GM18498 (cell line): ENCODE measurements around the gene SLC2A10.

ENCODE experiments used
- ATAC-seq: cut with Tn5 transposase; IDR thresholded peaks from one replicate; pipeline ENCODE4 v1.9.1; 2021; ENCODE audit warnings: mild to moderate bottlenecking, moderate library complexity; ENCODE audit not compliant: unreplicated experiment

SLC2A10 gene

GRCh38 chr20:46724343-46724959 is 15.0 kb downstream of the SLC2A10 start:
- ATAC-seq: no peak

DNA sequence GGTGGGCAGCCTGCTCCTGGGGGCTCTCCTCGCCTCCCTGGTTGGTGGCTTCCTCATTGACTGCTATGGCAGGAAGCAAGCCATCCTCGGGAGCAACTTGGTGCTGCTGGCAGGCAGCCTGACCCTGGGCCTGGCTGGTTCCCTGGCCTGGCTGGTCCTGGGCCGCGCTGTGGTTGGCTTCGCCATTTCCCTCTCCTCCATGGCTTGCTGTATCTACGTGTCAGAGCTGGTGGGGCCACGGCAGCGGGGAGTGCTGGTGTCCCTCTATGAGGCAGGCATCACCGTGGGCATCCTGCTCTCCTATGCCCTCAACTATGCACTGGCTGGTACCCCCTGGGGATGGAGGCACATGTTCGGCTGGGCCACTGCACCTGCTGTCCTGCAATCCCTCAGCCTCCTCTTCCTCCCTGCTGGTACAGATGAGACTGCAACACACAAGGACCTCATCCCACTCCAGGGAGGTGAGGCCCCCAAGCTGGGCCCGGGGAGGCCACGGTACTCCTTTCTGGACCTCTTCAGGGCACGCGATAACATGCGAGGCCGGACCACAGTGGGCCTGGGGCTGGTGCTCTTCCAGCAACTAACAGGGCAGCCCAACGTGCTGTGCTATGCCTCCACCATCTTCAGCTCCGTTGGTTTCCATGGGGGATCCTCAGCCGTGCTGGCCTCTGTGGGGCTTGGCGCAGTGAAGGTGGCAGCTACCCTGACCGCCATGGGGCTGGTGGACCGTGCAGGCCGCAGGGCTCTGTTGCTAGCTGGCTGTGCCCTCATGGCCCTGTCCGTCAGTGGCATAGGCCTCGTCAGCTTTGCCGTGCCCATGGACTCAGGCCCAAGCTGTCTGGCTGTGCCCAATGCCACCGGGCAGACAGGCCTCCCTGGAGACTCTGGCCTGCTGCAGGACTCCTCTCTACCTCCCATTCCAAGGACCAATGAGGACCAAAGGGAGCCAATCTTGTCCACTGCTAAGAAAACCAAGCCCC is 16.0 kb downstream of the SLC2A10 start:
- ATAC-seq: no peak

DNA sequence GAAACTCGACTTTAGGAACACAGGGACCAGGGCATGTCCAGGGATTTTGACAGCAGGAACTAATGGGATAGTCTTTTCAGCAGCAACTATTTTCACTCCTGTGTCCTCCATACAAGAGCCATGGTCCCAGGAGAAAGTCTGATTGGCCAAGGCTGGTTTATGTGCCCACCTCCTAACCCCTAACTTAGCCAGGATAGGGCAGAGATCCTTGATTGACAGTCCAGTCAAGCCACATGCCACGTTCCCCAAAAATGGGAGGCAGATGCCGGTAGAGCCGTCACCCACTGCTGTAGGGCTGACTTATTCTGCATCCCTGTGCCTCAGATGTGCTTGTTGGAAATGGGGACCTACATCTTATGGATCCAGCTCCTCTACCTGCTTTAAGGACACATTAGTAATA is 22.3 kb downstream of the SLC2A10 start:
- no peak for ATAC-seq

- ATAC-seq: no peak
These were observed 26.0 kb downstream of the SLC2A10 start for GRCh38 chr20:46735436-46735835.

DNA sequence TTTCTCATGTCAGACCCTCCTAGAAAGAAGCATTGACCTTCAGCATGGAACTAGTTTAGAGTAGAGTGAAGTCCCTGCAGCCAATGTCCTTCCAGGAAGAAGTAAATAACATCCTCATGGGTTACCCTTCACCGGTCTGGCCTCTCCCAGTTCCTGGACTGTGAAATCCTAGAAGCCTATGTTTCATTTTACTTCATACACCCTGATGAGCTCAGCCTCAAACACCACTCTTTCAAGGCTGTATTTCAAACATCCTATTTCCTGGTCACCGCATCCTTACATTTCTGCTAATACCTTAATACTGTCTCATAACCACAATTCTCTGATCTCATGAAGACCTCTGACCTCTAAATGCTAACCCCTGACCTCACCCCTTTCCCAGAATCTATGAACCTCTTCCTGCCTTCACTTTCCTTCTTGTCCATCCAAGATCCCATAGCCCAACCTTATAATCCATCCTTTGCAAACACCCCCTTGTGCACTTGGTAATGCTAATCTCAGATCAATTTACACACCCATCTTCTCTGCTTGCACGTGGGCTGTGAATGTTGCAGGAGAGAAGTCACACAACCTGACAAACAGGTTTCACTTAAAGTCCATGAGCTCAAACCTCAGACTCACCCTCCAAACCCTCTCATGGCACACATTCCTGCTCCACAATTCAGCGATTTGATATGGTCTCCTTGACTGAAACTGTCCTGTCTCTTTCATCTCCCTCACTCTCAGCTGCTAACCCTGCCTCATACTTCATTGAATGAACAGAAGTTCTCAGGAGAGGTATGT is 30.2 kb downstream of the SLC2A10 start:
- ATAC-seq: no peak

- no peak for ATAC-seq
These were observed 30.8 kb downstream of the SLC2A10 start for GRCh38 chr20:46740214-46740609.

DNA sequence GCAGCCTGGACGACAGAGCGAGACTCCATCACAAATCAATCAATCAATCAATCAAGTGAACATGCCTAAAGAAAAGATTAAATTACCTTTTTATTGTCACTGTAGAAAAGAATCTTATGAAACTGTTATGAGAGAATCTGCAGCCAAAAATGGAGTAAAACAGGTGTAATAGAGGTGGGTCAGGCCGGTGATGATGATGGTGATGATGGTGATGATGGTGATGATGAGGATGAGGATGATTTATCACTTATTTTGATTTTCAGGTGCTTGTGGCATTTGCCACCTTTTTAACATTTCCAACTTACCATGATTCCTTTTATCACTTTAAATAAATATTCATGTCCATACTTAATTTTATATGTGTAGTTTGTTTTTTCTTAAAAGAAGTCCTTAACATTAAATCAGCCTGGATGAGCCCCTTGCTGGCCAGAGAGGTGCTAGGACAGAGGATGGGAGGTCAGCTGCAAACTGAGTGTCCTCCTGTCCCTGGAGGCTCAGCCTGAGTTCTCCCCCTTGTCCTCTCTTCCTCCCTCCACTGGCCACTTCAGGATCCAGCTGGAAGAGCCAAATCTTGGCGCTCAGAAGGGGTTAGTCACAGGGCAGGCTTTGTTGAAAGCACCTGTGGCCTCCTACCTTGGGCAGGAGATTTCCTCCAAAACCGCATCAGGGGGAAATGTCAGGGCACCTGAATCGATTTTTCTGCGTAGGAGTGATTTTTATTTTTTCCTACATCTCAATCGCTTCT is 32.6 kb downstream of the SLC2A10 start:
- ATAC-seq: no peak

- no peak for ATAC-seq
These were observed 33.2 kb downstream of the SLC2A10 start for GRCh38 chr20:46742669-46743045.

DNA sequence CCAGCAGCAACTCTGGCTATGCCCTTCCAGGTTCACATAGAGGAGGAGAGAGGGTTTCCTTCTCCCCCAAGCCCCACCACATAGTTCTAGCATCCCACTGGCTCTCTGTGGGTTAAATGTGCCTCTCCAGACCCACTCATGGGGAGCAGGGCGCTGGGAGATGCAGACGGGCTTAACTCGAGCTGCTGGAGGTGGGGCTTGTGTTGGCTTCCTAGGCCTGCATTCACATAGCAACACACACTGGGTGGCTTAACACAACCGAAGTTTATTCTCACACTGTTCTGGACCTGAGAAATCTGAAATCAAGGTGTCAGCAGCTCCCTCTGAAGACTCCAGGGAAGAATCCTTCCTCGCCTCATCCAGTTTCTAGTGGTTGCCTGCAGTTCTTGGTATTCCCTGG is 33.6 kb downstream of the SLC2A10 start:
- ATAC-seq: no peak

DNA sequence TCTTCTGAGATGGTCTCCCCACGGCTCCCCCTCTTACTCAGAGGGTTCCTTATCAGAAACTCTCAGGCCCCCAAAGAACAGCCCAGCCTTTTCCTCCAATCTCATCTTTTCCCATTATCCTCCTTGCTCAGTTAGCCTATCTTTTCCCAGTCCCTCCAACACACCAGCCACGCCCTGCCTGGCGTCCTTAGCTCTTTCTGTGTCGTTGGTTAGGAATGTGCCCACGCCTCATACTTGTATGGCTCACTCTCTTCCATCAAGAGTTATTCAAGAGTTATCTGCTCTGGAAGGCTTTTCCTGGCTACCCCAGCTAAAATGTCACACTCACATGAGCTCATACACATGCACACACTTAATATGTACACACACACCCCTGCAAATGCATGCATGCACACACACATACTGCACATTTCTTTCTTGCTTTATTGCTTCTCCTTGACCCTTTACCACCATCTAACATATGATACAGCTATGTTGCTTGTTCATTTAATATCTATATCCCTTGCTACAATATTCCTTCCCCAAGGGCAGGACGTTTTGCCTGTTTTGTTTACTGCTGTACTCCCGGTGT is 37.6 kb downstream of the SLC2A10 start:
- no peak for ATAC-seq

DNA sequence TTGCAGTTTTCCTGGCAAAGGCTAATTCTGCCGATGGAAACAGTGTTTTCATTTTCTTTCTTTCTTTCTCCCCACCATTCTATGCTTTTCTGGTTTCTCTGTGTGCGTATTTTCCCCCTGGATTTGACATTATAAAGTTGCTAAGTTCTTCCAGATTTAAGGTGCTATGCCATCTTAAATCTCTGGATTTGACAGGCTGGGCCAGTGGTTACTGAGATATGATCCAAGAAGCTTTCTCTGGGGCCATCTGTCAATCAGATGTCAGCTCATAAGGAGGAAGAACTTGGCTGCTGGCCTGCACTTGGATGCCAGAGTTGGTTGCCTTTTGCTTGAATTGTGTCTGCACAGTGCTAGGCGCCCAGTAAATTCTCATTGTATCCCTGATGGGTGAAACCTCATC is 39.7 kb downstream of the SLC2A10 start:
- no peak for ATAC-seq

GRCh38 chr20:46751856-46752255 is 42.4 kb downstream of the SLC2A10 start:
- ATAC-seq: no peak

DNA sequence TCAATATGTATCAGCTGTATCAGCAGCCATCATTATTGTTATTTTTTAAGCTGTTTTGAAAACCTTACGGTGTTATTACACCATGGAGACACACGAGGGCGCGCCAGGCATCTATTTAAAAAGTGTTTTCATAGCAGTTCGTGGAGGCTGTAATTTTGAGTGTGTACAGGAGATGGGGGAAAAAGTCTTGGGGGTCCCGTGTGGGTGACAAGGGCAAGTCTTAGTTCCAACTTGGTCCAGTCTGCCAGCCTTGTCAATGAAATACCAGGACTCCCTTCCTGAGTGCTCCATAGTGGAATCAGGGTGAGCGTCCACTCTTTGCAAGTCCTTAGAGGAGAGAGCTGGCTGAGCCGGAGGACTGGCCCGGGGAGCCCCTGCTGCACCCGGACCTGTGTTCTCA is 43.3 kb downstream of the SLC2A10 start:
- ATAC-seq: no peak

GRCh38 chr20:46755483-46756413 is 46.3 kb downstream of the SLC2A10 start:
- ATAC-seq: no peak

GRCh38 chr20:46756419-46756818 is 47.0 kb downstream of the SLC2A10 start:
- ATAC-seq: no peak

DNA sequence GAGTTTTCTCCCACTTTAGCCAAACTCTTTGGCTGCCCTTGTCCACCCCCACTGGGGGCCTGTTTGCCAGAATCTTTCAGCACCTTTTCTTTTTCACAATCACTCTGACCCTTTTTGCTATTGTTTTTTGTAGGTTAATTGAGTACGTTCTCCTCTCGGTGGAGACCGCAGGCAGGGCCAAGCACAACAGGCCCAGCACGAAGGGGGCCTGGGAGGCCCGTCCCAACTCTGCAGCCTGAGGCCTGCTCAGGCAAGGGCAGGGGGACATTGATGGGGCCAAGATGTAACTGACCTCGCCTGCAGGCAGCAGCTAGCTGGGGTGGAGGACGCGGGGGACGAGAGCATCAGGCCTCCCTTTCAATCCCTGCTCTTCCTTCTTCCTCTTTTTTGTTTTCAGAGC is 47.7 kb downstream of the SLC2A10 start:
- no peak for ATAC-seq

- ATAC-seq: no peak
These were observed 48.6 kb downstream of the SLC2A10 start for GRCh38 chr20:46757754-46758678.

DNA sequence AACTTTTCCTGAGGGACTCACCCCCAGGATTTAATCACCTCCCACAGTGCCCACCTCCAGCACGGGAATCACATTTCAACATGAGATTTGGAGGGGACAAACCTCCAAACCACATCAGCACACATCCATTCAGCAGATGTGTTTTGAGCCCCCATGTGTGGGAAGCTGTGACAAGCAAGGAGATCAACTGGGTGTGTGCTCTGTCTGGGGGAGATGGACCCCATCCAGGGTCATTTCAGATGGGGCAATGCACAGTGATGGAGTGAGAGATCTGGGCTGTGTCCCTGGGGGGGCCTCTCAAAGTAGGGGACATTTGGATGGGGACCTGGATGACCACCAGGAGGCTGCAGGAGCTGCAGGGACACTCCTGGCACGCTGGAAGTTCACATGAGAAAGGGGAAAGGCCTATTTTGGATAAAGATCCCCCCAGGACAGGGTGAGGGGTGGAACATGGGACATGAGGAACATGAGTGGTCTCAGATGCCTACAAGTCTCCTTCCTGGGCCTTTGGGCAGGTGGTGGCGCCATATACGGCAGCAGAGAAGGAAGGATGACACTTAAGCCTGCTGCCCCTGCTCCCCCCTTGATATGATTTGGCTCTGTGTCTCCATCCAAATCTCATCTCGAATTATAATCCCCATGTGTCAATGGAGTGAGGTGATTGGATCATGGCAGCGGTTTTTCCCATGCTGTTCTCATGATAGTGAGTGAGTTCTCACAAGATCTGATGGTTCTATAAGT is 49.6 kb downstream of the SLC2A10 start:
- ATAC-seq: no peak
